Ovary (tissue), 9 donors: ENCODE measurements around the gene ACOT6. TPM values are rescaled to one million over a fixed set of nuclear protein-coding genes. Genes with fewer than 3 reads are reported as not detected.

Experiments used
- DNase-seq, 5 donors: peaks; one replicate each; pipeline ENCODE4 v3.0.0-alpha.2; 2019 to 2020
- H3K27ac ChIP-seq, 2 donors: fragments of 200-600 bp; one replicate each; pipeline versions ENCODE4 v1.5.1 to v1.8.0; 2019 to 2022
- H3K27me3 ChIP-seq: fragments of 200-600 bp; one replicate; pipeline ENCODE4 v1.8.0; 2022
- H3K36me3 ChIP-seq: fragments of 200-600 bp; sonication (generic); one replicate; pipeline ENCODE4 v1.5.1; 2019
- H3K4me1 ChIP-seq: one replicate; pipeline ENCODE4 v1.8.1; 2013; ENCODE audit warnings: mild to moderate bottlenecking, moderate library complexity; ENCODE audit not compliant: insufficient read depth
- H3K4me3 ChIP-seq: fragments of 200-600 bp; sonication (generic); one replicate; pipeline ENCODE4 v1.5.1; 2017
- H3K9me3 ChIP-seq, 2 donors: fragments of 200-600 bp in 1 of 2; sonication (generic) in 1 of 2; one replicate each; pipeline versions ENCODE4 v1.5.1 to v1.8.1; 2013 to 2019; ENCODE audit warnings: mild to moderate bottlenecking in 1 of 2, moderate library complexity in 1 of 2
- EP300 ChIP-seq: sonication (generic); formaldehyde crosslinking; IDR thresholded peaks from one replicate; pipeline ENCODE4 v1.6.1; 2017; ENCODE audit warnings: antibody characterized with exemption
- POLR2A ChIP-seq: fragments of 450-650 bp; IDR thresholded peaks from one replicate; pipeline ENCODE4 v1.6.1; 2017; ENCODE audit warnings: antibody characterized with exemption, mild to moderate bottlenecking, moderate library complexity
- WGBS, 3 donors: extraction: QIAGEN DNeasy Blood & Tissue Kit in 1 of 3; methylation state at CpG; one replicate each; pipeline versions ENCODE4 v1.1.5 to v1.1.7; 2013 to 2017; 5-methylcytosine and 5-hydroxymethylcytosine counted together
- intact Hi-C, 4 donors: fragments of 100-400 bp; cut with DNase I; formaldehyde crosslinking; loops; one replicate each; pipeline versions ENCODE4 v1.11.0 to v1.15.1; 2022 to 2023
- polyA plus RNA-seq, 2 donors: library from polyadenylated mRNA; stranded (reverse); fragments of 200-250 nt in 1 of 2; fragments of 350-450 nt in 1 of 2; fragmentation: Illumina TruSeq in 1 of 2; extraction: RNeasy Lipid Tissue Mini Kit (QIAGEN cat#74804) in 1 of 2; gene quantifications; one replicate each; pipeline ENCODE4 v1.2.3, GENCODE V29; 2013 to 2014
- small RNA-seq: library from RNA; depleted of rRNA; stranded (forward); fragments of <200 nt; gene quantifications from one replicate; pipeline ENCODE3, GENCODE V24; 2016
- total RNA-seq, 7 donors: library from RNA; depleted of rRNA in 2 of 7; stranded (reverse); fragments of >200 nt in 2 of 7; fragmentation: NEBNext Ultra II Directional in 3 of 7; extraction: Animal tissue kit (Norgen Biotek cat#: 25700) in 3 of 7; gene quantifications; one replicate each; pipeline versions ENCODE4 v1.1.0 to v1.2.4, GENCODE V29; 2016 to 2023
- TF ChIP-seq, protein P1 (sequence below), 3 donors: fragments of 450-650 bp in 2 of 3; fragments of 200-600 bp in 1 of 3; IDR thresholded peaks; one replicate each; pipeline versions ENCODE4 v1.5.1 to v1.8.0; 2016 to 2022; ENCODE audit warnings: antibody characterized with exemption in 3 of 3, mild to moderate bottlenecking in 1 of 3
- donor health status: DM: no; HTN: no; CAD: no; lungs with moderate emphysema.
- donor health status: DM: no; HTN: no; CAD: no.
- donor health status: Bipolar disorder and iron deficiency.
- donor health status: DM: yes; HTN: yes; CAD: no.
- donor health status: DM: no; HTN: no; CAD: no.
- donor health status: DM: yes; HTN: yes; CAD: no.

The ACOT6 gene
- total and polyA plus RNA-seq, 9 donors, result 0.10 TPM; not detected in 8

DNA sequence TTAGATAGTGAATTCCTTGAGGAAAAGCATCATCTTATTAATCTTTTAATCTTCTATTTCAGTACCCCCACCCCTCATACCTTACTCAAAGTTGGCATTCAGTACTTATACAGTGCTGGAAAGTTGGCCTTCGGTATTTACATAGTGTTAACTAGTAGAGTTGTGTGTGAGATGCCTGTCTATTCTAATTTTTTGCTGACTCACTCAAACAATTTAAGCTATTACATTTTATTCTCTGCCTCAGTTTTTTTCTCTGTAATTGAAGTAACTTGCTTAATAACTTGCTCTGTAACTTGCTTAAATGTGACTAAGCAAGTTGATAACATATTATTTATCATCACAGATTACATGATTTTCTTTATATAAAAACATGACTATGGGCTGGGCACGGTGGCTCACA, 52.8 kb downstream of the ACOT6 start:
- intact Hi-C loops, result no loop called here
- no peak for DNase-seq
- WGBS, 3 donors, result 97 to 99% (median 97%) methylated on average over 2 of the region's 2 CpGs
- H3K4me3 ChIP-seq, result no peak overlapping the region
- no peaks in the 10 kb centered on the region for H3K36me3 ChIP-seq
- H3K4me1 ChIP-seq, result no peaks in the 10 kb centered on the region
- H3K9me3 ChIP-seq, result no peaks in the 10 kb centered on the region
- no peak overlapping the region for H3K27ac ChIP-seq
- H3K27me3 ChIP-seq, result no peaks in the 10 kb centered on the region
- TF ChIP-seq, protein P1, sequence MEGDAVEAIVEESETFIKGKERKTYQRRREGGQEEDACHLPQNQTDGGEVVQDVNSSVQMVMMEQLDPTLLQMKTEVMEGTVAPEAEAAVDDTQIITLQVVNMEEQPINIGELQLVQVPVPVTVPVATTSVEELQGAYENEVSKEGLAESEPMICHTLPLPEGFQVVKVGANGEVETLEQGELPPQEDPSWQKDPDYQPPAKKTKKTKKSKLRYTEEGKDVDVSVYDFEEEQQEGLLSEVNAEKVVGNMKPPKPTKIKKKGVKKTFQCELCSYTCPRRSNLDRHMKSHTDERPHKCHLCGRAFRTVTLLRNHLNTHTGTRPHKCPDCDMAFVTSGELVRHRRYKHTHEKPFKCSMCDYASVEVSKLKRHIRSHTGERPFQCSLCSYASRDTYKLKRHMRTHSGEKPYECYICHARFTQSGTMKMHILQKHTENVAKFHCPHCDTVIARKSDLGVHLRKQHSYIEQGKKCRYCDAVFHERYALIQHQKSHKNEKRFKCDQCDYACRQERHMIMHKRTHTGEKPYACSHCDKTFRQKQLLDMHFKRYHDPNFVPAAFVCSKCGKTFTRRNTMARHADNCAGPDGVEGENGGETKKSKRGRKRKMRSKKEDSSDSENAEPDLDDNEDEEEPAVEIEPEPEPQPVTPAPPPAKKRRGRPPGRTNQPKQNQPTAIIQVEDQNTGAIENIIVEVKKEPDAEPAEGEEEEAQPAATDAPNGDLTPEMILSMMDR (IDR thresholded peaks at IDR 0.05), result no peak
- no peak for TF ChIP-seq POLR2A
- TF ChIP-seq EP300, result no peak

DNA sequence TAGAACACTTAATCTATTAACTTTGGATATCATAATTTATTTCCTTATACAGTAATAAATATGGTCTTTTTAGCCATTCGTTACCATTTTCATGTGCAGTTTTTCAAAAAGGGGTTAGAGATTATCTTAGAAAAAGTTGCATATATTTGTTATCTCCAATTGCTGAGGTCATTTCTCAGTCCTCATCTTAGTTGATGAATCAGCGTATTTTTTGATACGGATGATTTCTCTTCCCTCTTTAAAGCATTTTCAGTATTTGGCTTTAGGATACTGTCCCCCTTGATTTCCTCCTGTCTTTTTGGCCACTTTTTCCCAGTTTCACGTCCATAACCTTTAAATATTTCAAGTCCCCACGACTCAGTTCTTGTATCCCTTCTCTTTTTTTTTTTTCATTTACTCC, 54.3 kb downstream of the ACOT6 start:
- no peaks in the 10 kb centered on the region for H3K27me3 ChIP-seq
- 84 to 86% (median 85%) methylated on average over 5 of the region's 5 CpGs for WGBS, 3 donors

GRCh38 chr14:73667854-73668253, 55.5 kb downstream of the ACOT6 start:
- WGBS, 3 donors, result 90 to 98% (median 94%) methylated on average over 3 of the region's 3 CpGs
- TF ChIP-seq, protein P1 (IDR thresholded peaks at IDR 0.05), result no peak
- H3K27ac ChIP-seq, result no peak overlapping the region
- no peaks in the 10 kb centered on the region for H3K36me3 ChIP-seq
- no peaks in the 10 kb centered on the region for H3K4me1 ChIP-seq
- no peaks in the 10 kb centered on the region for H3K27me3 ChIP-seq
- H3K9me3 ChIP-seq, result no peaks in the 10 kb centered on the region
- intact Hi-C loops, result no loop called here
- no peak overlapping the region for H3K4me3 ChIP-seq
- no peak for DNase-seq

More for the DNA sequence above, 54.3 kb downstream of the ACOT6 start:
- TF ChIP-seq EP300 (no peak), POLR2A (no peak)
- TF ChIP-seq, protein P1 (IDR thresholded peaks at IDR 0.05), result no peak
- intact Hi-C loops, result no loop called here
- Histone ChIP-seq H3K27ac (no peak overlapping the region), H3K4me3 (no peak overlapping the region), H3K36me3 (no peaks in the 10 kb centered on the region), H3K4me1 (no peaks in the 10 kb centered on the region), H3K9me3 (no peaks in the 10 kb centered on the region)
- no peak for DNase-seq

Small RNA genes lying within 50 kb of the gene (small RNA-seq; reads per million reads assigned to genes)
- not detected for gene RNU6-240P

Other genes with a start within 250 kb of the ACOT6 start
- 10 to 100 TPM; 35.4 to 70.6 (median 67.6) TPM for gene NUMB, start 154.0 kb upstream of the ACOT6 start, total RNA-seq
- 10 to 100 TPM; 32.9 to 78.2 TPM for gene NUMB, start 154.0 kb upstream of the ACOT6 start, polyA plus RNA-seq
- 10 to 100 TPM; 10.6 to 16.2 (median 13.7) TPM for gene RIOX1, start 121.6 kb upstream of the ACOT6 start, total RNA-seq
- gene RIOX1, start 121.6 kb upstream of the ACOT6 start, polyA plus RNA-seq, result 1 to 10 TPM; 4.4 to 6.8 TPM
- 10 to 100 TPM in 1 of 7 donors, 1 to 10 TPM in 6; 1.6 to 10.4 (median 3.3) TPM for gene ACOT1, start 75.4 kb upstream of the ACOT6 start, total RNA-seq
- 10 to 100 TPM in 1 of 2 donors, 1 to 10 TPM in 1; 2.7 to 10.4 TPM for gene ACOT1, start 75.4 kb upstream of the ACOT6 start, polyA plus RNA-seq
- gene HEATR4, start 53.6 kb upstream of the ACOT6 start, total RNA-seq, result under 1 TPM; 0.34 to 0.72 (median 0.43) TPM
- gene HEATR4, start 53.6 kb upstream of the ACOT6 start, polyA plus RNA-seq, result under 1 TPM; 0.10 to 0.35 TPM
- gene ACOT2, start 43.3 kb upstream of the ACOT6 start, total RNA-seq, result 10 to 100 TPM; 10.8 to 35.7 (median 19.3) TPM
- gene ACOT2, start 43.3 kb upstream of the ACOT6 start, polyA plus RNA-seq, result 10 to 100 TPM; 23.1 to 27.2 TPM
- gene ACOT4, start 20.6 kb upstream of the ACOT6 start, total RNA-seq, result 1 to 10 TPM in 3 of 7 donors, under 1 TPM in 4; 0.28 to 2.1 (median 0.38) TPM
- 1 to 10 TPM in 1 of 2 donors, under 1 TPM in 1; 0.28 to 3.9 TPM for gene ACOT4, start 20.6 kb upstream of the ACOT6 start, polyA plus RNA-seq
- gene DNAL1, start 32.5 kb downstream of the ACOT6 start, total RNA-seq, result 10 to 100 TPM; 11.2 to 19.9 (median 16.2) TPM
- gene DNAL1, start 32.5 kb downstream of the ACOT6 start, polyA plus RNA-seq, result 10 to 100 TPM in 1 of 2 donors, 1 to 10 TPM in 1; 4.1 to 15.8 TPM
- 100 to 1,000 TPM in 1 of 7 donors, 10 to 100 TPM in 6; 22.3 to 114 (median 87.3) TPM for gene PNMA1, start 101.9 kb downstream of the ACOT6 start, total RNA-seq
- gene PNMA1, start 101.9 kb downstream of the ACOT6 start, polyA plus RNA-seq, result 10 to 100 TPM; 43.7 to 84.2 TPM
- 10 to 100 TPM in 4 of 7 donors, 1 to 10 TPM in 3; 6.6 to 13.4 (median 10.5) TPM for gene PTGR2, start 239.3 kb downstream of the ACOT6 start, total RNA-seq
- 10 to 100 TPM in 1 of 2 donors, 1 to 10 TPM in 1; 4.6 to 14.8 TPM for gene PTGR2, start 239.3 kb downstream of the ACOT6 start, polyA plus RNA-seq